ENCODE results near the gene BPGM. TPM values are rescaled to one million over a fixed set of nuclear protein-coding genes. Genes with fewer than 3 reads are reported as not detected.

Gene BPGM
- 25.5 and 49.7 TPM in 2 replicates for total RNA-seq (ENCODE audit: low replicate concordance)

DNA sequence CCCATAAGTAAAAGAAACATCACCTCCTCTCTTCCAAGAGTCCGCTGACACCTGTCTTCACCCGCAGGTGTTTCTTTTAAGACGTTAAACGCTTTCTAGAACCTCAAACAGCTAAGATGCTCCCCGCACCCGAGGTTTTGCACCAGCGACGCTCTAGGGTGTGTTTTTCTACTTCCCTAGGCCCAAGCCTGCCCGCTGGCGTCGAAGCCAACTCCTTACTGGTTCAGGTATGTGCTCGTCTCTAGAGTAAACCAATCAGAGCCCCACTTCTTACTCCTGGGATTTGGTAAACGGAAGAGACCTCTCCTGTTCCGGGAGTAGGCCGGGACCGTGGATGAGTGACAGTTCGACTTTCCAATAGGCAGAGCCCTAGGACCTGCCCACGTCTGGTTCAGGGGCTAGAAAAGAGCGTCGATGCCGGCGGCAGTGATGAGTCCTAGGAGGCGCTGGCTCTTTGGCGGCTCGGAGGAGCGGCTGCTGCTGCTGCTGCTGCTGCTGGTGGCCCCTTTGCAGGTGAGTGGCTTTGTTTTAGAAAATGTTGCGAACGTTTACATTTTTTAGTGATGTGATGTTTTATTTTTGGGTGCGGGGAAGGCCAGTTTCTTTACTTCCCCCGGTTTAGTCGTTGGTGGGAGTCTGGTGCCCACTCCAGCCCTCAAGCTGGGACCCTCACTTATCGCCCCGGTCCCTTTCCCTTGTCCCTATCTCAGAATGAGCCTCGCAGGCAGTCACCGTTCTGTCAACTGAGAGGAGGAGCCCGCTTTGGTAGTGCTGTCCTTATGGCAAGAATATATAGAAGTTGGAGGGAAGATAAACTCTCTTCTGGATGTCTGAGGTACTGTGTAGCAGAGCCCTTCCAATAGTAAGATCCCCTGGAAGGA, at the start of gene BPGM:
BPGM (plus strand) TSS at position 429 of the 881 bp plus-strand sequence. CDS start 14,655 bp downstream, outside the sequence.
- TF ChIP-seq, protein P1, sequence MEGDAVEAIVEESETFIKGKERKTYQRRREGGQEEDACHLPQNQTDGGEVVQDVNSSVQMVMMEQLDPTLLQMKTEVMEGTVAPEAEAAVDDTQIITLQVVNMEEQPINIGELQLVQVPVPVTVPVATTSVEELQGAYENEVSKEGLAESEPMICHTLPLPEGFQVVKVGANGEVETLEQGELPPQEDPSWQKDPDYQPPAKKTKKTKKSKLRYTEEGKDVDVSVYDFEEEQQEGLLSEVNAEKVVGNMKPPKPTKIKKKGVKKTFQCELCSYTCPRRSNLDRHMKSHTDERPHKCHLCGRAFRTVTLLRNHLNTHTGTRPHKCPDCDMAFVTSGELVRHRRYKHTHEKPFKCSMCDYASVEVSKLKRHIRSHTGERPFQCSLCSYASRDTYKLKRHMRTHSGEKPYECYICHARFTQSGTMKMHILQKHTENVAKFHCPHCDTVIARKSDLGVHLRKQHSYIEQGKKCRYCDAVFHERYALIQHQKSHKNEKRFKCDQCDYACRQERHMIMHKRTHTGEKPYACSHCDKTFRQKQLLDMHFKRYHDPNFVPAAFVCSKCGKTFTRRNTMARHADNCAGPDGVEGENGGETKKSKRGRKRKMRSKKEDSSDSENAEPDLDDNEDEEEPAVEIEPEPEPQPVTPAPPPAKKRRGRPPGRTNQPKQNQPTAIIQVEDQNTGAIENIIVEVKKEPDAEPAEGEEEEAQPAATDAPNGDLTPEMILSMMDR (IDR thresholded peaks at IDR 0.05) = peak; percentile 45
- TF ChIP-seq EZH2phosphoT487 (IDR thresholded peaks at IDR 0.05) = no peak
- Mint-ChIP-seq H3K9me3 (no peaks in the 10 kb centered on the region), H3K4me1 (peaks cover 5% of the 10 kb centered on the region), H3K27ac (no peak within 1 kb of the TSS), H3K27me3 (ENCODE audit: insufficient read depth, low read depth) (no peaks in the 10 kb centered on the region), H3K4me3 (no peak within 1 kb of the TSS), H3K36me3 (peaks cover 4% of the 10 kb centered on the region)
- Histone ChIP-seq H3K4me3 (peak within 1 kb of the TSS; percentile 78), H3K9ac (peak within 1 kb of the TSS; percentile 74), H3K36me3 (no peaks in the 10 kb centered on the region), H3K27ac (no peak within 1 kb of the TSS), H4K20me1 (ENCODE audit: low read depth) (no peaks in the 10 kb centered on the region), H2AFZ (replicated peaks) (peak within 1 kb of the TSS; percentile 86), H3K79me2 (ENCODE audit: low read depth) (peaks cover 27% of the 10 kb centered on the region), H3F3A (ENCODE audit: low read depth) (no peaks in the 10 kb centered on the region), H3K27me3 (no peaks in the 10 kb centered on the region), H3K4me2 (peak within 1 kb of the TSS; percentile 81), H3K9me3 (ENCODE audit: low read depth) (no peaks in the 10 kb centered on the region), H3K4me1 (peaks cover 5% of the 10 kb centered on the region)
- peak; percentile 99 for DNase-seq (ENCODE audit: low spot score)

DNA sequence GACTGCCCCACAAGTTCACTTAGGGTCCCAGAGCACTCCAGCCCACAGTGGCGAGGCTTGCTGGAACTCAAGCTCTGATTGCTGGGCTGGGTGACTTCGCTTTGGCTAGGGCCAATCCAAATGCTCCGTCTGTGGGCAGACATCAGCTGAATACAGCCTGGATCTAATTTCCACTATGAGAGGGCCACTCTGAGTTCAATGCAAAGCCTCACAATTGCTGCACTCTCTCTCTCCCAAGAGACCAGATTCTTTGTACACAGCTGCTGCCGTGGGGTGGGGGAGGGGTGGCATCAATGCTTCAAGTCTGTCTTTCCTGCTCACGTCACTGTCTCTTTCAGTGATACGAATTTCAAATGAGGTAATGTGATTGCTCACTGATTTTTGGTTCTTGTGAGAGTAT, 47.3 kb upstream of the BPGM start:
- H3K36me3 ChIP-seq = no peaks in the 10 kb centered on the region
- H3K36me3 Mint-ChIP-seq = peaks cover 2% of the 10 kb centered on the region
- H3K4me1 Mint-ChIP-seq = peaks cover 3% of the 10 kb centered on the region
- no peaks in the 10 kb centered on the region for H4K20me1 ChIP-seq (ENCODE audit: low read depth)
- no peak overlapping the region for H3K4me3 ChIP-seq
- peaks cover 10% of the 10 kb centered on the region for H3K4me1 ChIP-seq
- no peak overlapping the region for H3K27ac ChIP-seq
- no peak overlapping the region for H3K4me3 Mint-ChIP-seq
- H3K79me2 ChIP-seq (ENCODE audit: low read depth) = no peaks in the 10 kb centered on the region
- H3K9ac ChIP-seq = no peak overlapping the region
- H2AFZ ChIP-seq (replicated peaks) = no peak overlapping the region
- H3F3A ChIP-seq (ENCODE audit: low read depth) = no peaks in the 10 kb centered on the region
- TF ChIP-seq, protein P1 (IDR thresholded peaks at IDR 0.05) = no peak
- no peak for TF ChIP-seq EZH2 (IDR thresholded peaks at IDR 0.05)
- H3K27me3 ChIP-seq = no peaks in the 10 kb centered on the region
- H3K9me3 Mint-ChIP-seq = peaks cover 19% of the 10 kb centered on the region
- no peak for DNase-seq (ENCODE audit: low spot score)
- H3K4me2 ChIP-seq = no peak overlapping the region
- no peak overlapping the region for H3K27ac Mint-ChIP-seq
- H3K9me3 ChIP-seq (ENCODE audit: low read depth) = no peaks in the 10 kb centered on the region
- no peaks in the 10 kb centered on the region for H3K27me3 Mint-ChIP-seq (ENCODE audit: insufficient read depth, low read depth)

DNA sequence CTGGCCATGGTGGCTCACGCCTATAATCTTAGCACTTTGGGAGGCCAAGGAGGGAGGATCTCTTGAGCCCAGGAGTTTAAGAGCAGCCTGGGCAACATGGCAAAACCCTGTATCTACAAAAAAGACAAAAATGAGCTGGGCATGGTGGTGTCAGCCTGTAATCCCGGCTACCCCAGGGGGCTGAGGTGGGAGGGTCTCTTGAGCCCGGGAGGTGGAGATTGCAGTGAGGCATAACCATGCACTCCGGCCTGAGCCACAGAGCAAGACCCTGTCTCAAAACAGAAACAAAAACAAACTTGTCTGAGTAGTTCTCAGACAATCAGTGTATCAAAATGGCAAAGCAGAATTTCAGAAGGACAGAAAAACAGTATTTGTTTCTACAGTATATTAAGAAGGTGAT, 45.2 kb upstream of the BPGM start:
- Mint-ChIP-seq H3K4me3 (no peak overlapping the region), H3K36me3 (peaks cover 2% of the 10 kb centered on the region), H3K4me1 (peaks cover 3% of the 10 kb centered on the region), H3K9me3 (peaks cover 16% of the 10 kb centered on the region), H3K27ac (no peak overlapping the region), H3K27me3 (ENCODE audit: insufficient read depth, low read depth) (no peaks in the 10 kb centered on the region)
- no peak overlapping the region for H3K4me2 ChIP-seq
- no peaks in the 10 kb centered on the region for H3K9me3 ChIP-seq (ENCODE audit: low read depth)
- H3K27ac ChIP-seq = no peak overlapping the region
- H4K20me1 ChIP-seq (ENCODE audit: low read depth) = no peaks in the 10 kb centered on the region
- H3K36me3 ChIP-seq = no peaks in the 10 kb centered on the region
- peak overlapping the region; percentile 64 for H2AFZ ChIP-seq (replicated peaks)
- no peak for TF ChIP-seq EZH2 (IDR thresholded peaks at IDR 0.05)
- TF ChIP-seq EZH2phosphoT487 (IDR thresholded peaks at IDR 0.05) = no peak
- TF ChIP-seq, protein P1 (IDR thresholded peaks at IDR 0.05) = no peak
- H3K9ac ChIP-seq = no peak overlapping the region
- H3K4me1 ChIP-seq = peaks cover 10% of the 10 kb centered on the region
- no peaks in the 10 kb centered on the region for H3F3A ChIP-seq (ENCODE audit: low read depth)
- H3K27me3 ChIP-seq = no peaks in the 10 kb centered on the region
- no peaks in the 10 kb centered on the region for H3K79me2 ChIP-seq (ENCODE audit: low read depth)
- H3K4me3 ChIP-seq = no peak overlapping the region
- DNase-seq (ENCODE audit: low spot score) = no peak
